DOHH2 (cell line): Measurements from ENCODE around the gene IGF1R.

ENCODE experiments used
- H3F3A ChIP-seq: fragments of 200-600 bp; sonication (generic), shearing (Covaris generic); 2 replicates; pipeline ENCODE4 v1.6.0; 2016; ENCODE audit warnings: antibody characterized with exemption, mild to moderate bottlenecking; ENCODE audit not compliant: control insufficient read depth, insufficient read depth
- H3K27ac ChIP-seq: fragments of 200-600 bp; sonication (generic); 2 replicates; pipeline ENCODE4 v1.5.1; 2014; ENCODE audit warnings: low read depth, mild to moderate bottlenecking, low read length, moderate library complexity
- H3K27me3 ChIP-seq: fragments of 200-600 bp; sonication (generic); 2 replicates; pipeline ENCODE4 v1.6.1; 2014; ENCODE audit warnings: mild to moderate bottlenecking, low read length, mixed read lengths; ENCODE audit not compliant: control insufficient read depth
- H3K36me3 ChIP-seq: fragments of 200-600 bp; sonication (generic); 2 replicates; pipeline ENCODE4 v1.6.1; 2014; ENCODE audit warnings: mild to moderate bottlenecking, low read length, moderate library complexity, mixed read lengths; ENCODE audit not compliant: control insufficient read depth
- H3K4me1 ChIP-seq: fragments of 200-600 bp; sonication (generic); 2 replicates; pipeline ENCODE4 v1.6.1; 2014; ENCODE audit warnings: mild to moderate bottlenecking, low read length, mixed read lengths; ENCODE audit not compliant: control insufficient read depth
- H3K4me2 ChIP-seq: fragments of 200-600 bp; sonication (generic); 2 replicates; pipeline ENCODE4 v1.6.0; 2014; ENCODE audit warnings: mild to moderate bottlenecking, low read length, moderate library complexity
- H3K4me3 ChIP-seq: fragments of 200-600 bp; sonication (generic); 2 replicates; pipeline ENCODE4 v1.5.1; 2014; ENCODE audit warnings: mild to moderate bottlenecking, low read length, mixed read lengths
- H3K79me2 ChIP-seq: fragments of 200-600 bp; sonication (generic); 2 replicates; pipeline ENCODE4 v1.6.1; 2014; ENCODE audit warnings: mild to moderate bottlenecking, low read length, mixed read lengths; ENCODE audit not compliant: control insufficient read depth
- H3K9me2 ChIP-seq: fragments of 200-600 bp; sonication (generic); replicated peaks from 2 replicates; pipeline ENCODE4 v1.6.1; 2014; ENCODE audit warnings: mild to moderate bottlenecking, low read length, mixed read lengths; ENCODE audit not compliant: control insufficient read depth
- H3K9me3 ChIP-seq: fragments of 200-600 bp; sonication (generic); 2 replicates; pipeline ENCODE4 v1.6.1; 2014; ENCODE audit warnings: antibody characterized with exemption, low read length, mixed read lengths; ENCODE audit not compliant: control insufficient read depth, insufficient read depth
- H4K20me1 ChIP-seq: fragments of 200-600 bp; sonication (generic); 2 replicates; pipeline ENCODE4 v1.6.0; 2014; ENCODE audit warnings: low read depth, mild to moderate bottlenecking, antibody characterized with exemption, low read length, moderate library complexity; ENCODE audit not compliant: control insufficient read depth, insufficient read depth
- CTCF ChIP-seq: fragments of 200-600 bp; sonication (generic); IDR thresholded peaks from one replicate; pipeline ENCODE4 v1.5.1; 2014; ENCODE audit warnings: antibody characterized with exemption, mild to moderate bottlenecking, low read depth, low read length; ENCODE audit not compliant: poor library complexity, severe bottlenecking
- EZH2phosphoT487 ChIP-seq: fragments of 200-600 bp; sonication (generic); IDR thresholded peaks from 2 replicates; pipeline ENCODE4 v1.6.1; 2017; ENCODE audit warnings: borderline replicate concordance, mild to moderate bottlenecking, antibody characterized with exemption, low read length, moderate library complexity, mixed read lengths

The IGF1R gene

GRCh38 chr15:98650417-98651035 lies 2.2 kb downstream of the IGF1R start:
- TF ChIP-seq EZH2phosphoT487 (no peak), CTCF (no peak)
- Histone ChIP-seq H3K79me2 (peaks cover 42% of the 10 kb centered on the region), H3K36me3 (no peaks in the 10 kb centered on the region), H3K4me3 (peak overlapping the region; percentile 75; the same call in 1 of the 2 replicates), H3K27ac (no peak overlapping the region), H3K27me3 (peaks cover 34% of the 10 kb centered on the region), H3K4me1 (peaks cover 10% of the 10 kb centered on the region), H3F3A (no peaks in the 10 kb centered on the region), H3K9me3 (no peaks in the 10 kb centered on the region), H4K20me1 (peaks cover 28% of the 10 kb centered on the region), H3K4me2 (peak overlapping the region; percentile 68; the same call in 1 of the 2 replicates), H3K9me2 (no peaks in the 10 kb centered on the region)

GRCh38 chr15:98651036-98651481 lies 2.7 kb downstream of the IGF1R start:
- Histone ChIP-seq H3K27ac (no peak overlapping the region), H3K4me3 (no peak overlapping the region), H3K79me2 (peaks cover 45% of the 10 kb centered on the region), H3K36me3 (no peaks in the 10 kb centered on the region), H3K9me3 (no peaks in the 10 kb centered on the region), H4K20me1 (peaks cover 28% of the 10 kb centered on the region), H3F3A (no peaks in the 10 kb centered on the region), H3K27me3 (peaks cover 29% of the 10 kb centered on the region), H3K4me1 (peaks cover 10% of the 10 kb centered on the region), H3K9me2 (no peaks in the 10 kb centered on the region), H3K4me2 (no peak overlapping the region)
- TF ChIP-seq CTCF (no peak), EZH2phosphoT487 (no peak)

GRCh38 chr15:98651581-98652220 lies 3.4 kb downstream of the IGF1R start:
- H3K27ac ChIP-seq = no peak overlapping the region
- H3K9me3 ChIP-seq = no peaks in the 10 kb centered on the region
- TF ChIP-seq EZH2phosphoT487 (no peak), CTCF (no peak)
- H3K27me3 ChIP-seq = peaks cover 25% of the 10 kb centered on the region
- H3K36me3 ChIP-seq = no peaks in the 10 kb centered on the region
- no peak overlapping the region for H3K4me2 ChIP-seq
- H3K79me2 ChIP-seq = peaks cover 45% of the 10 kb centered on the region
- no peak overlapping the region for H3K4me3 ChIP-seq
- no peaks in the 10 kb centered on the region for H3F3A ChIP-seq
- no peaks in the 10 kb centered on the region for H3K9me2 ChIP-seq
- peaks cover 7% of the 10 kb centered on the region for H3K4me1 ChIP-seq
- peaks cover 28% of the 10 kb centered on the region for H4K20me1 ChIP-seq
